Esophagus squamous epithelium (tissue), 5 donors: ENCODE measurements around the gene PANK1. TPM values are rescaled to one million over a fixed set of nuclear protein-coding genes. Genes with fewer than 3 reads are reported as not detected.
A peak's percentile ranks its signal among the peaks of the same experiment; 100 is the strongest.

Experiments used
- DNase-seq: peaks from one replicate; lab custom pipeline; 2025; lab: John Stamatoyannopoulos, UW
- H3K27ac ChIP-seq, 4 donors: fragments of 200-600 bp; sonication (generic); one replicate each; pipeline ENCODE4 v1.5.1; 2016 to 2019; ENCODE audit warnings: mild to moderate bottlenecking in 1 of 4
- H3K27me3 ChIP-seq, 4 donors: fragments of 200-600 bp; sonication (generic); 1 replicate in 3 of 4; 2 replicates in 1 of 4; pipeline versions ENCODE4 v1.5.1 to v1.6.0; 2017 to 2021; ENCODE audit warnings: antibody characterized with exemption in 1 of 4
- H3K36me3 ChIP-seq, 3 donors: fragments of 200-600 bp; sonication (generic); one replicate each; pipeline ENCODE4 v1.5.1; 2016 to 2019
- H3K4me1 ChIP-seq, 3 donors: fragments of 200-600 bp; sonication (generic); one replicate each; pipeline ENCODE4 v1.5.1; 2017 to 2019
- H3K4me3 ChIP-seq, 4 donors: fragments of 200-600 bp; sonication (generic); 1 replicate in 3 of 4; 2 replicates in 1 of 4; pipeline ENCODE4 v1.5.1; 2016 to 2019; ENCODE audit warnings: mild to moderate bottlenecking in 2 of 4, moderate library complexity in 1 of 4
- H3K9me3 ChIP-seq, 3 donors: fragments of 200-600 bp; sonication (generic); one replicate each; pipeline ENCODE4 v1.5.1; 2016 to 2019
- CTCF ChIP-seq, 6 experiments: fragments of 450-650 bp in 4 of 6; fragments of 200-600 bp in 2 of 6; sonication (generic) in 2 of 6; IDR thresholded peaks; one replicate each; pipeline ENCODE4 v1.5.1; 2016 to 2019; ENCODE audit warnings: antibody characterized with exemption in 6 of 6, mild to moderate bottlenecking in 4 of 6, moderate library complexity in 4 of 6
- POLR2A ChIP-seq, 4 donors: fragments of 450-650 bp; IDR thresholded peaks; one replicate each; pipeline ENCODE4 v1.6.1; 2017; ENCODE audit warnings: antibody characterized with exemption in 4 of 4, mild to moderate bottlenecking in 4 of 4, moderate library complexity in 3 of 4
- WGBS, 2 donors: methylation state at CpG; one replicate each; pipeline ENCODE4 v1.1.5; 2018; 5-methylcytosine and 5-hydroxymethylcytosine counted together
- intact Hi-C: fragments of 100-400 bp; cut with DNase I; formaldehyde crosslinking; loops from one replicate; pipeline ENCODE4 v1.15.0; 2022
- total RNA-seq, 4 donors: library from RNA; depleted of rRNA; stranded (reverse); fragments of >200 nt; gene quantifications; one replicate each; pipeline ENCODE4 v1.1.0, GENCODE V29; 2016
- donor health status: DM: yes; HTN: yes; CAD: no.

Gene PANK1
- total RNA-seq, 4 donors from 2014 or later = 5.8 to 12.6 (median 7.9) TPM

- intact Hi-C loops = no loop called here
Observed at GRCh38 chr10:89668386-89669071, 23.5 kb upstream of the PANK1 start.

GRCh38 chr10:89666138-89666537 is 21.1 kb upstream of the PANK1 start:
- intact Hi-C loops = no loop called here
- no peaks in the 10 kb centered on the region for H3K27me3 ChIP-seq

More at GRCh38 chr10:89668386-89669071, 23.5 kb upstream of the PANK1 start:
- Histone ChIP-seq H3K4me3 (no peak overlapping the region), H3K9me3 (no peaks in the 10 kb centered on the region), H3K4me1 (peaks cover 0 to 13% (median 0%) of the 10 kb centered on the region in 3 donors), H3K27ac (no peak overlapping the region), H3K36me3 (no peaks in the 10 kb centered on the region), H3K27me3 (no peaks in the 10 kb centered on the region)
- 70% methylated on average over 3 of the region's 3 CpGs for WGBS, 2 donors
- DNase-seq = no peak
- no peak for TF ChIP-seq CTCF (IDR thresholded peaks at IDR 0.05)
- TF ChIP-seq POLR2A (IDR thresholded peaks at IDR 0.05) = no peak

GRCh38 chr10:89665302-89665701 is 20.3 kb upstream of the PANK1 start:
- DNase-seq = no peak
- no peak overlapping the region for H3K4me3 ChIP-seq
- H3K36me3 ChIP-seq = no peaks in the 10 kb centered on the region
- TF ChIP-seq CTCF (IDR thresholded peaks at IDR 0.05) (peak in 1 of 6 experiments; percentile 31), POLR2A (IDR thresholded peaks at IDR 0.05) (no peak)
- intact Hi-C loops = no loop called here
- H3K27ac ChIP-seq = no peak overlapping the region
- no peaks in the 10 kb centered on the region for H3K9me3 ChIP-seq
- peaks cover 0 to 13% (median 0%) of the 10 kb centered on the region in 3 donors for H3K4me1 ChIP-seq
- no peaks in the 10 kb centered on the region for H3K27me3 ChIP-seq
- 31 to 78% methylated on average over 2 of the region's 2 CpGs for WGBS, 2 donors

More at GRCh38 chr10:89666138-89666537, 21.1 kb upstream of the PANK1 start:
- Histone ChIP-seq H3K9me3 (no peaks in the 10 kb centered on the region), H3K4me3 (no peak overlapping the region), H3K27ac (no peak overlapping the region), H3K4me1 (peaks cover 0 to 13% (median 0%) of the 10 kb centered on the region in 3 donors), H3K36me3 (no peaks in the 10 kb centered on the region)
- DNase-seq = no peak
- 95 to 100% methylated on average over 1 of the region's 1 CpG for WGBS, 2 donors
- no peak for TF ChIP-seq POLR2A (IDR thresholded peaks at IDR 0.05)
- no peak for TF ChIP-seq CTCF (IDR thresholded peaks at IDR 0.05)

- H3K36me3 ChIP-seq = no peaks in the 10 kb centered on the region
- intact Hi-C loops = no loop called here
- TF ChIP-seq POLR2A (IDR thresholded peaks at IDR 0.05) = no peak
- no peak for TF ChIP-seq CTCF (IDR thresholded peaks at IDR 0.05)
Observed at GRCh38 chr10:89664203-89664602, 19.2 kb upstream of the PANK1 start.

GRCh38 chr10:89663144-89663543 is 18.1 kb upstream of the PANK1 start:
- intact Hi-C loops = no loop called here

More at GRCh38 chr10:89664203-89664602, 19.2 kb upstream of the PANK1 start:
- H3K27ac ChIP-seq = no peak overlapping the region
- H3K9me3 ChIP-seq = no peaks in the 10 kb centered on the region
- no peak for DNase-seq
- no peak overlapping the region for H3K4me3 ChIP-seq
- H3K27me3 ChIP-seq = no peaks in the 10 kb centered on the region
- peaks cover 0 to 13% (median 0%) of the 10 kb centered on the region in 3 donors for H3K4me1 ChIP-seq
- WGBS, 2 donors = 58% methylated on average over 3 of the region's 3 CpGs

More at GRCh38 chr10:89663144-89663543, 18.1 kb upstream of the PANK1 start:
- no peak overlapping the region for H3K4me3 ChIP-seq
- H3K36me3 ChIP-seq = no peaks in the 10 kb centered on the region
- 54 to 68% methylated on average over 3 of the region's 3 CpGs for WGBS, 2 donors
- H3K27me3 ChIP-seq = no peaks in the 10 kb centered on the region
- H3K9me3 ChIP-seq = no peaks in the 10 kb centered on the region
- peaks cover 0 to 13% (median 0%) of the 10 kb centered on the region in 3 donors for H3K4me1 ChIP-seq
- no peak overlapping the region for H3K27ac ChIP-seq
- TF ChIP-seq CTCF (IDR thresholded peaks at IDR 0.05) (no peak), POLR2A (IDR thresholded peaks at IDR 0.05) (no peak)
- DNase-seq = no peak
